GM21723 (cell line): Measurements from ENCODE around the gene ANAPC2.
A peak's percentile ranks its signal among the peaks of the same experiment; 100 is the strongest.

Experiments
- ATAC-seq: cut with Tn5 transposase; IDR thresholded peaks from one replicate; pipeline ENCODE4 v1.9.1; 2021; ENCODE audit warnings: mild to moderate bottlenecking, moderate library complexity; ENCODE audit not compliant: unreplicated experiment

The ANAPC2 gene

GRCh38 chr9:137165250-137165836 lies 23.0 kb downstream of the ANAPC2 start:
- ATAC-seq: no peak

GRCh38 chr9:137164370-137165249 lies 23.8 kb downstream of the ANAPC2 start:
- ATAC-seq: no peak

GRCh38 chr9:137163805-137164204 lies 24.6 kb downstream of the ANAPC2 start:
- ATAC-seq: no peak

GRCh38 chr9:137163365-137163715 lies 25.0 kb downstream of the ANAPC2 start:
- no peak for ATAC-seq

- no peak for ATAC-seq
Observed at GRCh38 chr9:137162505-137163364, 25.6 kb downstream of the ANAPC2 start.

- no peak for ATAC-seq
Observed at GRCh38 chr9:137161558-137162486, 26.5 kb downstream of the ANAPC2 start.

GRCh38 chr9:137160716-137161557 lies 27.4 kb downstream of the ANAPC2 start:
- ATAC-seq: no peak

GRCh38 chr9:137160054-137160425 lies 28.3 kb downstream of the ANAPC2 start:
- ATAC-seq: no peak

GRCh38 chr9:137159105-137160053 lies 29.0 kb downstream of the ANAPC2 start:
- ATAC-seq: no peak

GRCh38 chr9:137158625-137159024 lies 29.7 kb downstream of the ANAPC2 start:
- no peak for ATAC-seq

GRCh38 chr9:137157618-137158415 lies 30.5 kb downstream of the ANAPC2 start:
- ATAC-seq: no peak

GRCh38 chr9:137156567-137157375 lies 31.6 kb downstream of the ANAPC2 start:
- ATAC-seq: no peak

GRCh38 chr9:137152844-137153405 lies 35.4 kb downstream of the ANAPC2 start:
- ATAC-seq: no peak

- peak; percentile 34 for ATAC-seq
Observed at GRCh38 chr9:137150617-137151457, 37.5 kb downstream of the ANAPC2 start.

GRCh38 chr9:137149942-137150616 lies 38.3 kb downstream of the ANAPC2 start:
- peak; percentile 19 for ATAC-seq
